Transverse colon (tissue), 3 donors: ENCODE results near the gene SLC8A3.

Experiments
- CTCF ChIP-seq, 5 experiments: fragments of 200-600 bp in 3 of 5; fragments of 450-650 bp in 2 of 5; sonication (generic) in 3 of 5; IDR thresholded peaks; 1 replicate in 2 of 5; 2 replicates in 3 of 5; pipeline ENCODE4 v1.5.1; 2016 to 2017; ENCODE audit warnings: antibody characterized with exemption in 5 of 5, inconsistent platforms in 3 of 5, mild to moderate bottlenecking in 2 of 5, moderate library complexity in 1 of 5
- EP300 ChIP-seq: sonication (generic); formaldehyde crosslinking; IDR thresholded peaks from one replicate; pipeline ENCODE4 v1.6.1; 2017; ENCODE audit warnings: antibody characterized with exemption, low read depth
- POLR2A ChIP-seq: fragments of 450-650 bp; IDR thresholded peaks from one replicate; pipeline ENCODE4 v1.6.1; 2016; ENCODE audit warnings: antibody characterized with exemption, mild to moderate bottlenecking, moderate library complexity

DNA sequence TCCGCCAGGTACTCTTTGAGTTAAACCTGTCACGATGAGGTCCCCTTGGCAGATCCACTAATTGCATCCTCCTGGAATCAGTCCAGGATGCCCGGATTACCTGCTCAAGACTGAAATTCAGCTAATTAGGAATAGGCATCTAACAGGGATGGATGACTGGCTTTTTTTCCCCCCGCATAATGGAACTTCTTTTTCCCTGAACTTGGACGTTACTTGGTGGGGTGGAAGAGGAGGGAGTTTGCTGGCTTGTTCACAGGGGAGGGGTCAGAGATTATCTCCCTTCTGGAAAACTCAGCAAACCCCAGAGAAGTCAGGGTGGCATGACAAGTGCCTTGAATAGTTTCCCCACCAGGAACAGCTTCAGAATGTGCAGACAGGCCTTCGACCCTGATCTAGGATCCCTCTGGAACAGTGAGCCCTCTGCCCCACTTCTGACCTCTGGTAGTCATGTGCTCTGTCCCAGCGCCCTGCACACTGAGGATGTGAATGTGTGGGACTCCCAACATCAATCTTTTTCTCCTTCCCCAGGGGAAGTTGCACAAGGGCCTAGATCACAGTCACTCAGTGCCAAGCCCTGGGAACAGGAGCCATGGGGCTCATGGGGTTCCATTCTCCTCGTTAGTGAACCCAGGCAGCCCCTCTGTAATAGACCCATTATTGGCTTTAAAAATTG lies 167.1 kb downstream of the SLC8A3 start:
- TF ChIP-seq CTCF (IDR thresholded peaks at IDR 0.05) (no peak), EP300 (no peak), POLR2A (no peak)
